GM03348 (cell line): ENCODE data around the gene CAPN13.

ENCODE experiments used
- DNase-seq: peaks from one replicate; pipeline ENCODE4 v3.0.0; 2012; ENCODE audit warnings: low spot score

Gene CAPN13

DNA sequence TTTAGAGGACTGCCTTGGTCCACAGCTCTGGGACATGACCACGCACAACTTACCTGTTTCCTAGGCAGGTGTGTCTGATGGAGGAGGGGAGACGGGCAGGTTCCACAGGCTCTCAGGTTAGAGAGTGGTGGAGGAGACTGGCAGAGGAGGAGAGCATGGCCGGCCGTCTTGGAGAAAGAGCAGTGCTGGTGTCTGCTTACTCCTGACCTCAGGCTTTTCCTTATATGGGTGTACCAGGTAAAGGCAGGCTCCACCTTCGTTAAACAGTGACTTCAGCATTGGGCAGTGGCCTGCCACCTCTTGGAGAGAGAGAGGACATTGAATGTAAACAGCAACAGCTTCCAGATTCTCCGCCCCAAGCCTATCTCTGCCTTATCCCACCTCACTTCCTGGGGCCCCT, at the start of gene CAPN13:
TSS of gene CAPN13 (minus strand) at position 198 of the 400 bp plus-strand sequence. CDS start 20,121 bp downstream, outside the sequence.
- DNase-seq = no peak

DNA sequence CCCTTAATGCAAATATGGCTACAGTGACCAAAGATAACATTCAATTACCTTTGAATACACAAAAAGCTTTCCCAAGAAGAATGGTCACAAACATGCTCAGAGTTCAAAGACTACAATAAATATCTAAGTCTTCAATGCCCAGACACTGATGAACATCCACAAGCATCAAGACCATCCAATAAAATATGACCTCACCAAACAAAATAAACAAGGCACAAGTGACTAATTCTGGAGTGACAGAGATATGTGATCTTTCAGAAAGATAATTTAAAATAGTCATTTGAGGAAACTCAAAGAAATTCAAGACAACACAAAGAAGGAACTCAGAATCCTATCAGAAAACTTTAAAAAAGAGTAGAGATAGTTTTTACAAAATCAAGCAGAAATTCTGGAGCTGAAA, 40.6 kb upstream of the CAPN13 start:
- no peak for DNase-seq

DNA sequence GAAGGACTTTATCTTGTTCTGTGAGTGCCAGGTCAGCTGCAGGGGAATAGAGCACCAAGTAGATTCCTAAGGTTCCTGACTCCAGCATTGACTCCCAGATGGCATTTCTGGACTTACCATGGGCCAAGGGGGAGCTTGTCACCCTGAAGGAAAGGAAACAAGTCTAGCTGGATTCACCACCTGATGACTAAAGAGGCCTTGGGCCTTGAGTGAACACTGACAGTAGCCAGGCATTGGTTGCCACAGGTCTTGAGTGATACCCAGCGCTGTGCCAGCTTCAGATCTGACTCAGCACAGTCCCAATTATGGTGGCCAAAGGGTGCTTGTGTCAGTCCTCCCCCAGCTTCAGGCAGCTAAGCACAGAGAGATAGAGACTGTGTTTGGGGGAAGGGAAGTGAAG, 40.1 kb upstream of the CAPN13 start:
- DNase-seq = no peak

DNA sequence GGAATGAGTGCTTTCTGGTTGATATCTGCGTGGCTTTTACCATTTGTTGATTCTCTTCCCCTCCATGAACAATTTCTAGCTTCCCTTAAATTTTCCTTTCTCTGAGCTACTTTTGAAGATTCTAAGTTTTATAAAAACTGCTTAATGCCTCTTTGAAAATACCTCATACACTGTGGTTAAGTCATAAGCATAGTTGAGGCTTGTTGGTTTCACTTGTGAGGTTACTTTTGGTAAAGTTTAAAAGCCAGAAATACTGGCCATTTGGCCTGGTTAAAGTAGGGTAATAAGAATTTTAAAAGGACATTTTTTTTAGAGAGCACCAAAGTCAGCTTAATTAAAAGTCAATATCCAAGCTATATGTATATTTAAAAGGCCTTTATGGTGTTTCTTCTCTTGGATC, 21.3 kb upstream of the CAPN13 start:
- DNase-seq = no peak

DNA sequence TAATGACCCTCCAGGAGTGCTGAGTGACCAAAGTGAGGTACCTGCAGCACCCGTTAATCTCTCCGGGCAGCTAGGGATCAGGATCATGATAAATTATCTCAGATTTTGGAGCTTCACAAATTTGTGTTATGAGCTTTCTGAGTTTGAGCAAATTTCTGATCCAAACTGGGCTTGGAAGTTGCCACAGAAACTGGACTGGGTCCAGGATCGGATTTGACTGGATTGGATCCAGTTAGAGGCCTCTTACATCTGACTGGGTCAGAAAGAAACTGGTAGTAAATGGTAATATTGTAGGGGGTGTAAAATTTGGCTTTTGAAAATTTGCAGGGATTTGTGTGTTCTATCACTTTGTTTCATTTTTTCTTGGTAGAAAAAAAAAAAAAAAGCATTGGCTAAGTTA, 19.7 kb upstream of the CAPN13 start:
- DNase-seq = no peak

GRCh38 chr2:30826481-30826880, 19.2 kb upstream of the CAPN13 start:
- DNase-seq = no peak

DNA sequence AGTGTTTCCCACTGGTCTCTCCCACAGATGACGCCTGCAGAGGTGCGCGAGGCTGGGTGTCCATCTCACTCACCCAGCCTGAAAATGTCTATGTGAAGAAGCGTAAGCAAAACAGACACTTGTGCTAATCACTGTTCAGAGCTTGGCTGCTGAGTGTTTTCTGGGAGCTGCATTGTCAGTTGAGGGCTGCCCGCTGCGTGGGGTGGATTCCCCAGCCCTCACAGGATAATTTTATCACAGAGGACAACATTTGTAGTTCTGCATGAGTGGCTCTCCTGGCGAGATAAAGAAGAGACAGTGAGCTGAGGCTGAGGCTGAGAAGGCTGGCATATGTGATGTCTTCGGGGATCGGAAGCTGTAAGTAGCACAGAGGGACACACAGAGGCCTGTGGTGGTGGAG, 16.2 kb upstream of the CAPN13 start:
- DNase-seq = no peak

- no peak for DNase-seq
Observed at GRCh38 chr2:30821960-30822359, 14.7 kb upstream of the CAPN13 start.

GRCh38 chr2:30820381-30821055, 13.3 kb upstream of the CAPN13 start:
- DNase-seq = no peak

DNA sequence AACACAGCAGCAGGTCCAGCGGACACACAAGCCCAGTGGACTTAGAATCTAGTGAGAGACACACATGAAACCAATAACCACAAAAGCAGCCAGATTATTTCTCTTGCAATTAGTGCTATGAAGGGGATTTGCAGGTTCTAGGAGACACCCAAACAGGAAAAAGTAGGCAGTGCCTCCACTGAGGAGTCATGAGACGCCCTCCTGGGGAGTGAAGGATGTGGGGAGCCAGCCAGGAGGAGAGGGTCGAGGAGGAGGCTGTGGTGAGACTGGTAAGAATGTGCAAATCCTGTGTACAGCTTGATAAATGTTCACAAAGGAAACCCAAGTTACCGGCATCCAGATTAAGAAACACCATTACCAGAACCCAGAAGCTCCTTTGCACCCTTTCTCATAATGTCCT, 2.7 kb upstream of the CAPN13 start:
- DNase-seq = no peak

GRCh38 chr2:30808695-30809094, 1.4 kb upstream of the CAPN13 start:
- DNase-seq = no peak

DNA sequence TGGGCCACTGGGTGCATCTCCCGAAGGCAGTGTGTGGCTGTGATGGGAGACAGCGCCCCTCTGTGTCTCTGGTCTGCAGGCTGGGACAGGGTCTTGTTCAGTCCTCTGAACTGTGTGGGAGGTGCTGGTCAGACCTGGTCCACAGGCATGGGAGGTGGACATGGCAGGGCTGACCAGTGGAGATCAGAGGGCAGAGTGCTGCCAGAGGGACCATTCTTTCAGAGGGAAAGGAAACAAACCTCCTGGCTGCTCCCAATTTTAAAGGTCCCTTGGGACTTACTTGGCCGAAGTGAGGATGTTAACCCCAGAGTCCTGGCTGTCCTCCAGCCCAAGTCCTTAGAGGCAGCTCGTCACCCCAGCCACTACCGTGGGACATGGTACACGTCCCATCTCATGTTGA, 4.0 kb downstream of the CAPN13 start:
- DNase-seq = no peak

- DNase-seq = no peak
Observed at GRCh38 chr2:30802611-30803010, 4.6 kb downstream of the CAPN13 start.

DNA sequence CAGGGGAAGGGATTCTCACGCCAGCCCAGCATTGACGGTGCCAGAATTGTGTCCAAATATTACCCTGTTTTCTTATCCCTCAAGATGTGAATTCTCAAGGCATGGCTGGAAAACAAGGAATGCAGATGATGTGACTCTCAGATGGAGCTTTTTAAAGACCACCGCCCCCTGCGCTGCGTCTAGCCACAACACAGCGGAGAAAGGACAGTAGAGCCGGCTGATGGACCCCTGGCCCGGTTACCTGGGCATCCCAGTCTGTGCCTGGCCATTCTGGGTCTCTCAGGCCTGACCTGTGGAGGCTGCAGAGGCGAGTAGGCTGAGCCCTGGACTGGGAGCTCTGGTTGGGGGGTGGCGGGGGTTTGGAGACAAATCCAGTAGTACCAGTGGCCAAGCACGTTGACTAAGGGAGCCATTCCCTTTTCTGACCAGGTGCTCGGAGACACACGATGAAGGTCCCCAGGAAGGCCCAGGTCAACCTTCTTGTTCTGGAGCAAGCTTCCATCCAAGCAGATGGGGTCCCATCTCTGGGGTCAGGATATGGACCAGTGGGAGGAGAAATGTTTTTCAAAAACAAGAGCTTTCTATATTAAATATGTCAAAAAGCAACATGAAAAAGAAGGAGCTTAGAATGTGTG, 5.3 kb downstream of the CAPN13 start:
- no peak for DNase-seq

DNA sequence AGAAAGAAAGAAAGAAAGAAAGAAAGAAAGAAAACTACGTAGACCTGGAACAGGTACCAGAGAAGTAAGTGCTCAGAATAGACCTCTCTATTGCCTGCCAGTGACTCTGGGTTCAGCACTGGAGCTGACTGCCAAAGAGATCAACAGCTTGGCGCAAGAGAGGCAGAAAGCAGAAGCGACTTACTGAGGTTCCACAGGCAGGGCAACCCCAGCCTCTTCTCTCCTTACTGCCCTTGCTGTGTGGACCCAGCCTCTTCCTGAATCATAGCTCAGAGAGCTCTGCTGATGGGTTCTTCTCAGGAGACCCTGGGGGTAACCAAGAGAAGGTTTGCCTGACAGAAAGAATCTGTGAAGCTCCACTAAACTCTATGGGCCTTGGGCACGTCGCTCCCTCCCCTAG, 7.1 kb downstream of the CAPN13 start:
- DNase-seq = no peak

DNA sequence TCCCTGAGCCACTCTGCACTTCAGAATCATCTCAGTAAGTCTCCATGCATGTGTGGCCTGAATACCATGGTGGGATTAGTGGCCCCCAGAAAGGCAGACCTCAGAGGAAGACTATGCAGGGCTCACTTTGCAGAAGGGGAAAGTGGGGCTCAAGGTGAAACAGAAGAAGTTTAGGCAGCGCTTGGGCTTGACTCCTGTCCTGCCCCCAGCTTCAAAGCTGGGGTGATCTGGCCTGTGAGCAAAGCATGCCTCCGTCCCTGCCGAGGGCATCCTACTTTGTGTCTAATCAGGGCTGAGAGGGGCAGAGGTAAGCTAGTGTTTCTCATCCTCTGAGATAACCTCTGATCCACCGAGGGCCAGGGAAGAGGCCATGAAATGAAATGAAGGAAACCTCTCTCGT, 7.9 kb downstream of the CAPN13 start:
- no peak for DNase-seq

- no peak for DNase-seq
Observed at GRCh38 chr2:30798536-30798991, 8.7 kb downstream of the CAPN13 start.

DNA sequence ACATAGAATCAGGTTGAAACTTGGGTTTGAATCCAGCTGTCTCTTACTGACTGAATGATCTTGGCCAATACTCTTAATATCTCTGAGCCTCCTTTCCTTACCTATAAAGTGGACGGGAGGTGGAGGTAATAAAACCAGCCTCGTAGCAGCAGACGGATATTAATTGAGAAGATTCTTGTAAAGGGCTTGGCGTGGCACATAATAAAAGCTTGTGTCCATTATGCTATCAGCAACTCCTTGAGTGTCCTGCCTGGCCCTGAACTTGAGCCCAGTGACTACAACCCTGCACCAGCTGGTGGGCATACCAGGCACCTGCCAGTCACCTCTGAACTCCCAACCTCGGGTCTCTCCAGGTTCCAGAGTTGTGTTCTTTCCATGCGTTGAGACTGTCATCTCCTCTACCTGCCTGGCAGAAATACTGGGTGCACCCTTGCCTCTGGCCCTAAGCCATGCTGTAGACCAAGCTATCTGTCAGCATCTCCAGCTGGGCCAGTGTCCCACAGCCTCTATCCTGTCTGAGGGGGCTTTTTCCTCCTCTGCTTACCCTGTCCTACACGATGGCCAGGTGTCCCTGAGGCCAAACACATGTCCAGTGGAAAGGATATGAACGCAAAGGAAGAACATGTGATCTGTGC, 9.7 kb downstream of the CAPN13 start:
- DNase-seq = no peak

- no peak for DNase-seq
Observed at GRCh38 chr2:30796699-30797098, 10.5 kb downstream of the CAPN13 start.

- no peak for DNase-seq
Observed at GRCh38 chr2:30792521-30792920, 14.7 kb downstream of the CAPN13 start.

GRCh38 chr2:30790879-30791278, 16.4 kb downstream of the CAPN13 start:
- no peak for DNase-seq

- no peak for DNase-seq
Observed at GRCh38 chr2:30789670-30790210, 17.5 kb downstream of the CAPN13 start.
